GM12864 (cell line): ENCODE measurements around the gene SERPIND1.
"Not testable (repeated sequence)": the region's sequence is repeated elsewhere in the genome, so short reads cannot be mapped to it uniquely, and the experiment has no call there.

Experiments
- DNase-seq: peaks from one replicate; pipeline ENCODE4 v3.0.0-alpha.2; 2011; ENCODE audit warnings: low read depth
- H3K4me3 ChIP-seq: 2 replicates; pipeline ENCODE4 v1.5.1; 2011; ENCODE audit warnings: mild to moderate bottlenecking, low read depth, low read length, control low read depth
- TF ChIP-seq, protein P1 (sequence below): IDR thresholded peaks from 2 replicates; pipeline ENCODE4 v1.5.1; 2011; ENCODE audit warnings: low read depth, mild to moderate bottlenecking, moderate library complexity, low read length, control low read depth, inconsistent platforms; ENCODE audit errors: missing control alignments

Gene SERPIND1

DNA sequence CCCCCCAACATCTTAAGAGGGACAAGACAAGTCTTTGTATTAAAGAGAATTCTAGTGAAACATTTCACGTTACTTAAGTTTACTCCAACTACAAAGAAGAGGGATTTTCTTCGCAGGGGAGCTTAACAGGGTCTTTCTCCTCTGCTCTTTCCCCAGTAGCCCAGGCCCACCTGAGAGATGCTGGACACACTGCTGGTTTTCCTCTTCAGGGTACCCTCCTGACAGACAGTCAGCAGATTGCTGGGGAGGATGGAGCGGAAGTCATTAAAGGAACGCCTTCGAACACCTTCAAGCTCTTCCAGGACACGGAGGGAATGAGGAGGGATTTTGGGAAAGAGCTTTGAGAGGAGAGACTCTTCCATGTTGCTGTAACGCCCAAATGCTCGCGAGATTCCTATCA, 45.6 kb downstream of the SERPIND1 start:
- no peak for DNase-seq
- TF ChIP-seq, protein P1, sequence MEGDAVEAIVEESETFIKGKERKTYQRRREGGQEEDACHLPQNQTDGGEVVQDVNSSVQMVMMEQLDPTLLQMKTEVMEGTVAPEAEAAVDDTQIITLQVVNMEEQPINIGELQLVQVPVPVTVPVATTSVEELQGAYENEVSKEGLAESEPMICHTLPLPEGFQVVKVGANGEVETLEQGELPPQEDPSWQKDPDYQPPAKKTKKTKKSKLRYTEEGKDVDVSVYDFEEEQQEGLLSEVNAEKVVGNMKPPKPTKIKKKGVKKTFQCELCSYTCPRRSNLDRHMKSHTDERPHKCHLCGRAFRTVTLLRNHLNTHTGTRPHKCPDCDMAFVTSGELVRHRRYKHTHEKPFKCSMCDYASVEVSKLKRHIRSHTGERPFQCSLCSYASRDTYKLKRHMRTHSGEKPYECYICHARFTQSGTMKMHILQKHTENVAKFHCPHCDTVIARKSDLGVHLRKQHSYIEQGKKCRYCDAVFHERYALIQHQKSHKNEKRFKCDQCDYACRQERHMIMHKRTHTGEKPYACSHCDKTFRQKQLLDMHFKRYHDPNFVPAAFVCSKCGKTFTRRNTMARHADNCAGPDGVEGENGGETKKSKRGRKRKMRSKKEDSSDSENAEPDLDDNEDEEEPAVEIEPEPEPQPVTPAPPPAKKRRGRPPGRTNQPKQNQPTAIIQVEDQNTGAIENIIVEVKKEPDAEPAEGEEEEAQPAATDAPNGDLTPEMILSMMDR: no peak
- H3K4me3 ChIP-seq: no peak overlapping the region

DNA sequence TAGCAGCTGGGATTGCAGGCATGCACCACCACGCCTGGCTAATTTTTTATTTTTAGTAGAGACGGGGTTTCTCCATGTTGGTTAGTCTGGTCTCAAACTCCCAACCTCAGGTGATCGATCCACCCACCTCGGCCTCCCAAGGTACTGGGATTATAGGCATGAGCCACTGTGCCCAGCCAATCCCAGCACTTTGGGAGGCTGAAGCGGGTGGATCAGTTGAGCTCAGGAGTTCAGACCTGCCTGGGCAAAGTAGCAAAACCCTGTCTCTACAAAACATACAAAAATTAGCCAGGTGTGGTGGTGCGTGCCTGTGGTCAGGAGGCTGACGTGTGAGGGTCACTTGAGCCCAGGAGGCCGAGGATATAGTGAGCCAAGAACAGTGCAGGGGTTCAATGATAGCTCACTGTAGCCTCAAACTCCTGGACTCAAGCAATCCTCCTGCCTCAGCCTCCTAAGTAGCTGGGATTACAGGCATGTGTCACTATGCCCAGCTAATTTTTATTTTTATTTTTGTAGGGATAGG, 47.9 kb downstream of the SERPIND1 start:
- DNase-seq: not testable (repeated sequence)

DNA sequence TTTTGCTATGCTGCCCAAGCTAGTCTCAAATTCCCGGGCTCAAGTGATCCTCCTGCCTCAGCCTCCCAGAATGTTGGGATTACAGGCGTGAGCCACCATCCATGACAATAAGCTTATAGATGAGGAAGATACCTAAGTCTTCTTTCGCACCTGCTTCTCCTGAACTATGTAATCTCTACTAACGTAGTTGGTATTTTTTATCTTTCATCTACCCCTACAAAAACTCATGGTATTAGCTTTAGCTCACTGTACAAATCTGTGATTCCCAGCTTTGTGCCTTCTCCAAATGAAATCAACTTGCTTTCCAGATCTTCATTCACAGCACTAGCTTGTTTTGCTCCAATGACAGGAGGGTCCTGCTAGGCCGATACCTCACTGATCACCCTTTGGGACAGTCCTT, 48.3 kb downstream of the SERPIND1 start:
- TF ChIP-seq, protein P1: no peak
- H3K4me3 ChIP-seq: no peak overlapping the region
- DNase-seq: no peak

More for the DNA sequence above, 47.9 kb downstream of the SERPIND1 start:
- not testable (repeated sequence) for H3K4me3 ChIP-seq

DNA sequence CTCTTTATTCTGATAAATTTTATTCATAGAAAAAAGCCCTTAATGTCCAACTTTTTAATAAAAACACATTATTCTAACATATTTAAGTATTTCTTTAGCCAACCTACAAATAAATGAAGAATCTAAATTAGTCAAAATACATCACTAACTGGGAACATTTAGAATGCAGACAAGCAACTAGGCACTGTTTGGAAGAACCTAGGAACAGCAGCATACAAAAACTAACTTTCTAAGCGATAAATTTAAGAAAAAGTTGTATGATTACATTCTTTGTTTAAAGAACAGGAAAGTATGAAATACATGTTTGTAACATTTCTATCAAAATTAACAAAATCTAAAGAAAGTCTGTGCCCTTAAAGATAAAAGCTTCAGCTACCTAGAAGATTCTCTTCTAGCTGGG, 49.4 kb downstream of the SERPIND1 start:
- DNase-seq: no peak
- TF ChIP-seq, protein P1: no peak
- H3K4me3 ChIP-seq: no peak overlapping the region

DNA sequence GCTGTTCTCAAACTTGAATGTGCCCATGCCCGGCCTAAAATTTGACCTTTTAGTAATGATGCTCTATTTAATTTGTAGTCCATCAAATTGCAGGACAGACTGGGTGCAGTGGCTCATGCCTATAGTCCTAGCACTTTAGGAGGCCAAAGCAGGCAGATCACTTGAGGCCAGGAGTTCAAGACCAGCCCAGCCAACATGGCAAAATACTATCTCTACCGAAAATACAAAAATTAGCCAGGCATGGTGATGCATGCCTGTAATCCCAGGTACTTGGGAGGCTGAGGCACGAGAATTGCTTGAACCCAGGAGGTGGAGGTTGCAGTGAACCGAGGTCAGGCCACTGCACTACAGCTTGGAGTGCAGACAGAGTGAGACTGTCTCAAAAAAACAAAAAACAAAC, 51.3 kb downstream of the SERPIND1 start:
- not testable (repeated sequence) for DNase-seq, H3K4me3 ChIP-seq

DNA sequence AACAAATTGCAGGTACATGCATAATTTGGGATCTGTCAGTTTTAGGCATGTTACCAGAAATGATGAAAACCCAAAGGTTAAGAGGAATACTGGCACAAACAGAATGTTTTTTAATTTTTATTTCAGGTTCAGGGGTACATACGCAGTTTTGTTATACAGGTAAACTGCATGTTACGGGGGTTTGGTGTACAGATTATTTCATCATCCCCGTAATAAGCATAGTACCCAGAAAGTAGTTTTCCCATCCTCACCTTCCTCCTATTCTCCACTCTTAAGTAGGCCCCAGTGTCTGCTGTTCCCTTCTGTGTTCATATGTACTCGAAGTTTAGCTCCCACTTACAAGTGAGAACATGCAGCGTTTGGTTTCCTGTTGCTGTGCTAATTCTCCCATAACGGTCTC, 51.7 kb downstream of the SERPIND1 start:
- TF ChIP-seq, protein P1: no peak
- DNase-seq: no peak
- H3K4me3 ChIP-seq: no peak overlapping the region

DNA sequence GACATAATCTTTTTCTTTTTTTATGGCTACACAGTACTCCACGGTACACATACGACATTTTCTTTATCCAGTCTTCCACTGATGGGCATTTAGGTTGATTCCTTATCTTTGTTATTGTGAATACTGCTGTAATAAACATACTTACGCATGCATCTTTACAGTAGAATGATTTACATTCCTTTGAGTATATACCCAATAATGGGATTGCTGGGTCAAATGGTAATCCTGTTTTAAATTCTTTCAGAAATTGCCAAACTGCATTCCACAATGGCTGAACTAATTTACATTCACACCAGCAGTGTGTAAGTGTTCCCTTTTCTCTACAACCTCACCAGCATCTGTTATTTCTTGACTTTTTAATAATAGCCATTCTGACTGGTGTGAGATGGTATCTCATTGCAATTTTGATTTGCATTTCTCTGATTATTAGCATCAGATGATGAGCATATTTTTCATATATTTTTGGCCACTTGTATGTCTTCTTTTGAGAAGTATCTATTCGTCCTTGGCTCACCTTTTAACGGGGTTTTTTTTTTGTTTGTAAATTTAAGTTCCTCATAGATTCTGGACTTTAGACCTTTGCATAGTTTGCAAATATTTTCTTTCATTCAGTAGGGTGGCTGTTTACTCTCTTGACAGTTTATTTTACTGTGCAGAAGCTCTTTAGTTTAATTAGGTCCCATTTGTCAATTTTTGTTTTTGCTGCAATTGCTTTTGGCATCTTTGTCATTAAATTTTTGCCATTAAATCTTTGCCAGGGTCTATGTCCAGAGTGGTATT, 52.6 kb downstream of the SERPIND1 start:
- DNase-seq: not testable (repeated sequence)

GRCh38 chr22:20829491-20830134, 55.7 kb downstream of the SERPIND1 start:
- TF ChIP-seq, protein P1: no peak
- no peak overlapping the region for H3K4me3 ChIP-seq
- no peak for DNase-seq

More for the DNA sequence above, 52.6 kb downstream of the SERPIND1 start:
- H3K4me3 ChIP-seq: not testable (repeated sequence)
